Activated CD4-positive, alpha-beta T cell treated with anti-CD3 and anti-CD28 coated beads, Interleukin-2, amount 50 U/mL, for 16 hours (primary cell): ENCODE results near the gene PPP1R14C.

Experiments
- DNase-seq: peaks from one replicate; pipeline ENCODE4 v3.0.0-alpha.2; 2020

Gene PPP1R14C

GRCh38 chr6:150139533-150139932 lies 3.3 kb upstream of the PPP1R14C start:
- DNase-seq: no peak

- no peak for DNase-seq
Observed at GRCh38 chr6:150140236-150140969, 2.4 kb upstream of the PPP1R14C start.

GRCh38 chr6:150142097-150142669 lies 661 bp upstream of the PPP1R14C start:
- no peak for DNase-seq

GRCh38 chr6:150143516-150144293 lies 861 bp downstream of the PPP1R14C start:
- DNase-seq: no peak

GRCh38 chr6:150144294-150144868 lies 1.5 kb downstream of the PPP1R14C start:
- no peak for DNase-seq

GRCh38 chr6:150145427-150145826 lies 2.6 kb downstream of the PPP1R14C start:
- no peak for DNase-seq

- DNase-seq: no peak
Observed at GRCh38 chr6:150145830-150146229, 3.0 kb downstream of the PPP1R14C start.

GRCh38 chr6:150146436-150146835 lies 3.6 kb downstream of the PPP1R14C start:
- no peak for DNase-seq

GRCh38 chr6:150149146-150149545 lies 6.3 kb downstream of the PPP1R14C start:
- no peak for DNase-seq

GRCh38 chr6:150150458-150150820 lies 7.6 kb downstream of the PPP1R14C start:
- no peak for DNase-seq

GRCh38 chr6:150150821-150151646 lies 8.2 kb downstream of the PPP1R14C start:
- DNase-seq: no peak

GRCh38 chr6:150152891-150153876 lies 10.3 kb downstream of the PPP1R14C start:
- DNase-seq: no peak

GRCh38 chr6:150153905-150154492 lies 11.2 kb downstream of the PPP1R14C start:
- peak; percentile 19 for DNase-seq

GRCh38 chr6:150156460-150156859 lies 13.6 kb downstream of the PPP1R14C start:
- DNase-seq: no peak

- DNase-seq: no peak
Observed at GRCh38 chr6:150157081-150157480, 14.2 kb downstream of the PPP1R14C start.

- no peak for DNase-seq
Observed at GRCh38 chr6:150159757-150160156, 16.9 kb downstream of the PPP1R14C start.

- DNase-seq: no peak
Observed at GRCh38 chr6:150163970-150164369, 21.1 kb downstream of the PPP1R14C start.

GRCh38 chr6:150165020-150165702 lies 22.3 kb downstream of the PPP1R14C start:
- no peak for DNase-seq

- DNase-seq: no peak
Observed at GRCh38 chr6:150167479-150167873, 24.6 kb downstream of the PPP1R14C start.

GRCh38 chr6:150169181-150169580 lies 26.3 kb downstream of the PPP1R14C start:
- no peak for DNase-seq
